NCI-H526 treated with DMSO at 0.1 percent for 48 hours (cell line): ENCODE data around the gene E2F6.

Experiments used
- DNase-seq: peaks from one replicate; lab custom pipeline; 2025; lab: John Stamatoyannopoulos, UW

E2F6 gene

DNA sequence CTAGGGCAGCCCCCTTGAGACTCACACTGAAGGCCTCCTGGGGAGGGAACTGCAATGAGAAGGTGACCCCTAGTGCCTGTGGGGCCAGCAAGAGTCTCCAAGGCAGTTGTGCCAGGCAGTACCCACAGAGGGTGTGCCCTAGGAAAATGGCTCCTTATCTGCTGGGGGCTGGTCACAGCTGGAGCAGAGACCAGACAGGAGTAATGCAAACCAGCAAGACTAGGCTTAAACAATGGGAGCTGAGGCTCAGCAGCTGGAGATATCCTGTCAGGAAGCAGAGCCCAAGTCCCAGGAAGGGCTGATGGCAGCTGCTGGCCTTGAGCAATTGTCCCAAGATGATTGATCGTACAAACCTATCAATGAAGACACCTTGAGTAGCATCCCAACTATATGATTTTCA is 26.8 kb upstream of the E2F6 start:
- no peak for DNase-seq

DNA sequence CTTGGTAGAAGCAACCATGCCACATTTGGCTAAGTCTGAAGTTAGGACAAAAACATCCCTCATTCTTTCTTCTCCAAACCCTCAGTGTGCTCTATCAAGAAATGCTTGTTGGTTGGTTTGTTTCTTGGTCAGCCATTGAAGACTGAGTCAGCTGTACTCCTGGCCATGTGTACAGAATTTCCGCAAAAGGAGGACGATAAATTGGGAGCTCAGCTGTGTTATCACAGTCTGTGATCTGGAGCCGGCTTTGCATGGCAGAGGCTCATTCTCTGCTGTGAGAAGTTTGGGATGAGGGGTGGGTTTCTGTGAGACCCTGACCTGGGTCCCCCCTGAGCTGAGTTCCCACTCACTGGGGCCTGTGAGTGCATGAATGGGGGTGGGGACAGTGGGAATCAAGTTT is 26.3 kb upstream of the E2F6 start:
- DNase-seq: no peak

DNA sequence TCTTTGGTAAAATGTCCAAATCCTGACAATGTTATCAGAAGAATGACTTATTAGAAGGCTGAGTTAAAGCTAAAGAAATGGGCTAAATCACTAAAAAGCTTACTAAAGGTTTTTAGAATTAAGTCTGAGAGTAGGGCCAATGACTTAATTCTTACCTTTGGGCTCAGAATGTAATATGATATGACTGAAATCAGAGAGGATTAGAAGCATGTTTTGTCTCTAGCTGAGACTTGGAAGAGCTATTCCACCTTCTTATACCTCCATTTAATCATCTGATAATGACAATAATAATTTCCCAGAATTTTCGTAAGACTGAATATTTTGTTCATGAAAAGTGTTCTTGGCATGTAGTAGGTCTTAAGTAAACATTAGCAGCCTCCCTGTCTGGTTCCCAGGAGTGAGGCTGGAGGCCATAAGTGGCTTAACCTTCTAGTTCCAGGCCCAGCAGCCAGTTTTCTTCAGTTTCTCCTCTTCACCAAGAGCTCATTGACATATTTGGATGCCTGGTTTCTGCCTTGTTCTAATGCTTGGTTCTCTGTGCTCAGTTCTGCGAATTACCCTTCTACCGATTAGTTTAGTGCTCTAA is 25.5 kb upstream of the E2F6 start:
- no peak for DNase-seq

DNA sequence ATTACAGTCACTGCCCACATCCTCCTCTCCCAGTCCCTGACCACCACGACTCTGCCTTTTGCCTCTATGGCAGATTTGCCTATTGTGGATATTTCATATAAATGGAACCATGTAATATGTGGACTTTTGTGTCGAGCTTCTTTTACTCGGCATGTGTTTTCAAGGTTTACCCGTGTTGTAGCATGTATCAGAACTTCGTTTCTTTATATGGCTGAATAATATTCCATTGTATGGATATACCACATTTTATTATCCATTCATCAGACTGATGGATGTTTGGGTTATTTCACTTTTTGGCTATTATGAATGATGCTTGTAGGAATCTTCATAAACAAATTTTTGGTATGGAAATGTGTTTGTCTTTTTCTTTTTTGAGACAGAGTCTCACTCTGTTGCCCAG is 24.2 kb upstream of the E2F6 start:
- DNase-seq: no peak

- DNase-seq: no peak
These were observed 22.8 kb upstream of the E2F6 start for GRCh38 chr2:11488809-11489208.

DNA sequence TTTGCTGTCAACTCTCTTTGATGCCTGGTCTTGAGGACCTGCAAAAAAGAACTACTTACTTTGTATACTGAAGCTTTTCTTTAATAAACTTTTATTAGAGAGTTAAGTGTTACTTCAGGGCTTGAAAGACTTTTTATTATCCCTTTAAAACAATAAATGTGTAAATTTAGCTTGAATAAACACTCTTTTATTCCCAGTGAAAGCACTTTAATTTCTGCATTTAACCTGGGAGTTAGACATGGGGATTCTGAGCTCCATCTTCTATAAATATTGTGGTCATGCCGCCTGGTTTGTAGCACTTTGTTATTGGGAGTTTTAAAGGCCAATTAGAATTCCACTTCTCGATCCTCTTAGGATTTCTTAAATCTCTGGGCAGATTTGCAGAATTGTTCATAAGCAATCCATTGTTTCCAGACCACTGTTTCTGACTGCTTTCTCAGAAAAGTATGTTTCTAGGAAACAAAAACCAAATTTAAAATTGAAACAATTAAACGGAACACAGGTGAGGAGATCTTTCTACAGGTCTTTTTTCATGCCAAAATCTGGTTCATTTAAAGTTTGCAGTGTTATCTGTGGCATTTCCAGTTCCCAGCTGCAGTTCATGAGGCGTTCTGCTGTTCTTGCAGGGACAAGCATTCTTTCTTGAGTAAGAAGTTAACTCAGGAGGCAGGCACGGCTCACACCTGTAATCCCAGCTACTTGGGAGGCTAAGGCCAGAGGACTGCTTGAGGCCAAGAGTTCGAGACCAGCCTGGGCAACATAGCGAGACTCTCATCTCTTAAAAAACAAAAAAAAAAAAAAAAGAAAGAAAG is 18.1 kb upstream of the E2F6 start:
- no peak for DNase-seq

- DNase-seq: no peak
These were observed 16.6 kb upstream of the E2F6 start for GRCh38 chr2:11482473-11483035.

- no peak for DNase-seq
These were observed 16.0 kb upstream of the E2F6 start for GRCh38 chr2:11481789-11482472.

DNA sequence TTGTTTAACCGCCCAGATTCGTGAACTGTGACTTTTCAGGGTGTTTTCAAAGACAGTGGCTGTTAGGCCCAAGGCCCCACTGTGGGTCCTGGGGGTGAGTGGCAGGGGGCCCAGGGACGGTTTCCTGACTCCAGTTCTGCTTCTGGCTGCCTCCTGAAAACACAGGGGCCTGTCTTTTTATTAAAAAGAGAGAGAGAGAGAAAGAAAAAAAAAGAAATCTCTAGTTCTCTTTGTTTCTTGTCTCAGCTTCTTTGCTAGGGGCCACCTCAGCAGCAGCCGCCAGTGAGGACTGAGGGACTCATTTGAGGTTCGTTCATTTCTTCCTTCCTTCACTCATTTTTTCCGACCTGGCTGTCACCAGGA is 15.4 kb upstream of the E2F6 start:
- no peak for DNase-seq

DNA sequence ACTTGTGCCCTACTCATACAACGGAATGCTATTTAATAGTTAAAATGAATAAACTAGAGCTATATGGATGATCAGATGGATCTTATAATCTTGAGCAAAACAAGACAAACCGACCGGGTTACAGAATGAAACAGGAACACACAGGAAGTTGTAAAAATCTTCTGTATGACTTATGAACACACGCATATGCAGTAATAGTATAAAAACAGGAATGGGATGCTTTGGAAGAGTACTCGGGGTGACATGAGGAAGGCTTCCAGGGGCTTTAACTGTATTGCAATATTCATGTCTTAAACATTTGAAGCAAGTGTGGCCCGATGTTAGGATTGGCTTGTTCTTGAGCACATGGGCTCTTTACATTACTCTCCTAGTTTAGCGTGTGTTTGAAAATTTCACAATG is 14.9 kb upstream of the E2F6 start:
- no peak for DNase-seq

GRCh38 chr2:11480406-11480805 is 14.4 kb upstream of the E2F6 start:
- no peak for DNase-seq

DNA sequence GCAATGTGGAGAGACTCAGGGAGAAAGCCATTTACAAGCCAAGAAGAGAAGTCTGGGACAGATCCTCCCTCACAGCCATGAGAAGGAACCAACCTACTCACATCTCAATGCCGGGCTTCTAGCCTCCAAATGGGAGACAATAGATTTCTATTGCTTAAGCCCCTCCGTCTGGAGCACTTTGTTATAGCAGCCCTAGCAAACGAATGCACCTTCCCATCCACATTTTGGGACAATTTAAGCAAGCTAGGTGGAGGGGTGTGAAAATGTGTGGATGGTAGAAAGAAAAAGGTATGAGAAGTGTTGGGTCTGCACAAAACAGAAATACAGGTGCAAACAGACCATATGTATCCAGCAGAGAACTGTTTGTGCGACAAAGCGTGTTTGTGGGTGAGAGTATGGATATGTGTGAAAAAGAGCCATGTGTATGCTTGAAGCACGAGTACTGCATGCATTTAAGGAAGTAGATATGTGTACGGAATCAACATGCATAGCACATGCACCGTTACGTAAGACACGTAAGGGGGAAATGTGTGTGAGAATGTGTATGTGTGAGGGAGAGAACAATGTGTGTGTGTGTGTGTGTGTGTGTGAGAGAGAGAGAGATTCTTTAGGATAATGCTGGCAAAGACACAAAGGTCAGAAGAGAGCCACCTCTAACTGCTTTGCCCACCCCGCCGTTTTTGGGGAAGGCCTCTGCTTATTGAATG is 13.1 kb upstream of the E2F6 start:
- no peak for DNase-seq

DNA sequence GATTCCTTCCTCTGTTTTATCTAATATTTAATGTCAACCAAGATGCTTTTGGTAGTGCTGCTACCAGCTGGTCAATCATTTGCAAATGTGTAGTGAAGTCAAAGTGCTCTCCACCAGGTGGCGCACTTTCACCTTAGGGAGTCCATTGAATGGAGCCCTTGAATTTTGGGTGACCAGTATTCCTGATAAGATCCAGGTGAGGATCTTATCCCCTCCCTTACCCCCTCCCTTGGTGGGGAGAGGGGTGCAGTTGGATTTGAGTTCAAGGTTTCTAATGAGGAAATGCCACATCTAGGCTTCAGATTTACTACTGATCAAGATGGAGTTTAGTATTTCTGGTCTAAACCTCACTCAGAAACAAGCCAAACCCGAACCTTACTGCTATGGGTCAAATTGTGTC is 12.0 kb upstream of the E2F6 start:
- DNase-seq: peak; percentile 14

DNA sequence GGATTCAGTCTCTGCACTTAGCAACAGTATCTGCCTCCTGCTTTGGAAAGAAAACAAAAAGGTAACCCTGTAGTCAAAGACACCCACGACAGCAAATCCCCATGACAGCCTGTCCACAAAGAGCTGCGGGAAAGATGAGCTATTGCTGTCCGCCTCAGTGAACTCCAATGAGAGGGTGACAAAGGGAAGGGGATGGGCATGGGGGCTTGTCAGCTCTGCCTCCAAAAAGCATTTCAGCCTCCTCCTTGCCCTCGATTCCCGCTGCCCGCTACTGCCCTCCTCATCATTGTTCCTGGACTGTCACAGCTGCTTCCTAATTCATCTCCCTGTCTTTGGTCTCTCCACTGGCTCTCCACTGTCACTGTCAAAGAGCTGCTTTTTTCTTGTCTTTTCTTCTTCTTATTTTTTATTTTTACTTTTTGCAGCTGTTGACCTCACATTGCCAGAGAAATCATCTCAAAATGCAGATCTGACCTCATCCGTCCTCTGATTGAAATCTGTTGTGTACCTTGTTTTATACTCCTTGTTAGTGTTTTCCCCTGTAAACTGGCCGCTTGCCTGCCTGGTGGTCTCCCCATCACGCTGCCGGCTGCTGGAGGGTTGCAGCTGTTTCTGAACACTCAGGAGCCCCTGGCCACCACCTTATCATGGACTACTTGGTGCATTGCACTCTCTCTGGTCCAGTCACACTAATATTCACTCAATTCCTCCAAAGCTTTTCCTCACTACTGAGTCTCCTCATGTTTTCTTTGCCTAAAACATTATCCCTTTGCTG is 7.9 kb upstream of the E2F6 start:
- no peak for DNase-seq

DNA sequence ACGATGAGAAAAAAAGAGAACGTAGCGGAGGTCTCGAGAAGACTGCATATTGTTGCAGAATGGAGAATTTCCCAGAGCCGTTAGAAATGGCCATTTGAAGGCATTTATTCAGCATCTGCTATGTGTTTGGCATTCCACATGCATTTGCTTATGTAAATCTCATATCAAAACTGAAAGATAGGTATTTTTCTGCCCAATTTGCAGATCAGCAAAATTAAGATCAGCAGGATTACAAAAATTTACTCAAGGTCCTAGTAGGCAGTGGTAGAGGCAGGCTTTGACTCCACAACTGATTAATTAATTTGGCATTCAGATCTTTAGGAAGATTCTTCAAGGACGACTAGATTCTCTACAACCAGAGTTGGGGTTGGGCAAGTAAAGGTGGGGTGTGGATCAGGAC is 1.8 kb upstream of the E2F6 start:
- DNase-seq: no peak

DNA sequence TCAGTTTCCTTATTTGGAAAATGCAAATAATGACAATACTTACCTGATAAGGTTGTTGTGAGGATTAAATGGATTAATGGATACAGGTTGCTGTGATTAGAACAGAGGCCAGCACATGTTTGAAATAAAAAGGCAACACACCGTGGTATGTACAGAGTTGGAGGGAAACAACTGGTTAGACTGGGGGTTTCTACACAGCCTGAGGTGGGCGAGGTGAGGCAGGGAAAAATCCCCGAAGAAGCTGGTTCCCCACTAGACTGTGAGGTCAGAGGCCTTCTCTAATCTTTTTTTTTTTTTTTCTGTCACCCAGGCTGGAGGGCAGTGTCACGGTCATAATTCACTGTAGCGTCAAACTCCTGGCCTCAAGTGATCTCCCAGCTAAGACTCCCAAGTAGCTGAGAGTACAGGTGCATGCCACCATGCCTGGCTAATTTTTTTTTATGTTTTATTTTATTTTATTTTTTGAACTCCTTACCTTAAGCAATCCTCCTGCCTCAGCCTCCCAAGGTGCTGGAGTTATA is 1.2 kb upstream of the E2F6 start:
- no peak for DNase-seq

DNA sequence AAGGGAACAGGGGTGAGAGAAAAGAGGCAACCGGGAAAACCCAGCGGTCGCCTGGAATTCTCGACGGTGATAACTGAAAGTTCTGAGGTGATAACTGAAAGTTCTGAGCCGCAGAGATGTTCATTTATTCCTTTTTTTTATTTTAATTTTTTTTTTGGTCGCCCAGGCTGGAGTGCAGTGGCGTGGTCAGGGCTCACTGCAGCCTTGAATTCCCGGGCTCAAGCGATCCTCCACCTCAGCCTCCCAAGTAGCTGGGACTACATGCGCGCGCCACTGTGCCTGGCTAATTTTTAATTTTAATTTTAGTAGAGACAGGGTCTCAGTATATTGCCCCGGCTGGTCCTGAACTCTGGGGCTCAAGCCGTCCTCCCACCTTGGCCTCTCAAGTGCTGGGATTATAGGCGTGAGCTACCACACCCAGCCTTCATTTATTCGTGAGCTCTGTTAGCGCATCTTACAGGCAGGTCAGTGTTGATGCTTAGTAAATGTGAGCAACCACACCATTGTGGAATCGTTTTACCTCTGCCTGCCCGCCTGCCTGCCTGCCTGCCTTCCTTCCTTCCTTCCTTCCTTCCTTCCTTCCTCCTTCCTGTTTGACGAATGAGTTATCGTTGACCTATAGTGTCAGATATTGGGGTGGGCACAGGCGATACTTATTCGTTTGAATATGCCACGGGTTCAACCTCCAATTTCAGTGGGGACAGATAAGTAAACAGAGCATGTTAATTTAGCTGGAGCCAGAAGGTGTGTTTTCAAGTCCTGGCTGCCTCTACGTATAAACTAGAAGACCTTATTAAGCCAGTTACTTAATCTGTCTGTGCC is 557 bp upstream of the E2F6 start:
- DNase-seq: no peak

GRCh38 chr2:11465110-11465484 is 864 bp downstream of the E2F6 start:
- no peak for DNase-seq

- DNase-seq: no peak
These were observed 6.1 kb downstream of the E2F6 start for GRCh38 chr2:11459816-11460215.

- no peak for DNase-seq
These were observed 7.2 kb downstream of the E2F6 start for GRCh38 chr2:11458753-11459152.

DNA sequence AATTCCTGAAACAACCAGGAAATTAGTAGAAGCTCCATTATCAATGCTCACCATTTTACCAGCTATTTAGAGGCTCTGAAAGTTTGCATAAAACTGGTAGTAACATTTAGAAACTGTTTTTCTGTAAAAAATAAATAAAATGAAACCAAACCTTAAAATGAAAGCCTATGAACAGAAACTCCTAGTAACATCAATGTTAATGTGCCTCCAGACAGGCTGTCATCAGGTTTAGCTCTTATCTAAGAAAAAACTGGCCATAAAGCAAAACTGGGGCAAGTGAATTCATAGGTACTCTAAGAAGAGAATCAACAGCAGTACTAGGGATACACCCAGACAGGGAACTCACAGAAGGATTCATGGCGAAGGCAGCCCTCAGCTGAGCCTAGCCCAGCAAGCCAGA is 8.0 kb downstream of the E2F6 start:
- DNase-seq: peak; percentile 46
